HCT116 (cell line): ENCODE measurements around the gene XDH. TPM values are rescaled to one million over a fixed set of nuclear protein-coding genes. Genes with fewer than 3 reads are reported as not detected.

ENCODE experiments used
- ATAC-seq: fragments of 200-7000 bp; cut with Tn5 transposase; 2 replicates; pipeline ENCODE4 v1.9.1; 2020; ENCODE audit warnings: mild to moderate bottlenecking, moderate library complexity
- BruUV-seq: library from RNA; stranded (reverse); fragments of 400-500 nt; replicated peaks from 2 replicates; lab custom pipeline; 2021; lab: Mats Ljungman, UMichigan
- CTCF ChIA-PET: fragments of 300-600 bp; sonication (Branson Sonifier 250); formaldehyde crosslinking; loops from one replicate; lab custom pipeline; 2021; ENCODE audit warnings: antibody characterized with exemption; lab: Charles Lee
- POLR2A ChIA-PET: fragments of 300-600, 350-600 bp; sonication (Branson Sonifier 250); formaldehyde crosslinking; loops from one replicate; lab custom pipeline; 2021; ENCODE audit warnings: antibody characterized with exemption; lab: Charles Lee
- RAD21 ChIA-PET, 2 experiments: fragments of 300-600 bp; sonication (Branson Sonifier 250); formaldehyde crosslinking; loops; one replicate each; lab custom pipeline; 2023; ENCODE audit warnings: low total read pairs in 2 of 2; ENCODE audit not compliant: uncharacterized antibody in 2 of 2, unreplicated experiment in 2 of 2, low non-redundant PET in 1 of 2; lab: Charles Lee
- DNase-seq: peaks from one replicate; pipeline ENCODE4 v3.0.0-alpha.2; 2010; ENCODE audit warnings: low read depth, low spot score
- H2AFZ ChIP-seq: fragments of 200-600 bp; shearing (Covaris generic), sonication (generic); 2 replicates; pipeline ENCODE4 v1.6.1; 2017; ENCODE audit warnings: low read depth, mixed run types, mixed read lengths, antibody characterized with exemption, low read length; ENCODE audit not compliant: poor library complexity, severe bottlenecking
- H3K27ac ChIP-seq: 2 replicates; pipeline ENCODE4 v1.5.1; 2012; ENCODE audit warnings: low read depth, low read length
- H3K27me3 ChIP-seq: fragments of 200-600 bp; sonication (generic); 2 replicates; pipeline ENCODE4 v1.6.1; 2016; ENCODE audit warnings: mixed run types, low read length, mixed read lengths; ENCODE audit not compliant: insufficient read depth
- H3K36me3 ChIP-seq, 2 experiments: fragments of 200-500 bp in 1 of 2; fragments of 200-600 bp in 1 of 2; sonication (Bioruptor generic) in 1 of 2; sonication (generic) in 1 of 2; 2 replicates each; pipeline versions ENCODE4 v1.5.1 to v1.6.1; 2014 to 2016; ENCODE audit warnings: low read length in 2 of 2, inconsistent platforms in 1 of 2, mixed read lengths in 1 of 2, mixed run types in 1 of 2; ENCODE audit not compliant: insufficient read depth in 2 of 2, control insufficient read depth in 1 of 2
- H3K4me1 ChIP-seq, 2 experiments: fragments of 200-600 bp in 1 of 2; sonication (generic) in 1 of 2; 2 replicates each; pipeline versions ENCODE4 v1.5.1 to v1.6.1; 2012 to 2017; ENCODE audit warnings: low read length in 2 of 2, inconsistent platforms in 1 of 2, mild to moderate bottlenecking in 1 of 2, mixed read lengths in 1 of 2, mixed run types in 1 of 2, moderate library complexity in 1 of 2; ENCODE audit not compliant: insufficient read depth in 2 of 2, control insufficient read depth in 1 of 2
- H3K4me2 ChIP-seq: fragments of 200-600 bp; sonication (generic); 2 replicates; pipeline ENCODE4 v1.6.1; 2017; ENCODE audit warnings: mixed run types, low read length, mixed read lengths
- H3K4me3 ChIP-seq, 2 experiments: fragments of 200-600 bp in 1 of 2; sonication (generic) in 1 of 2; replicated peaks in 1 of 2; 2 replicates each; pipeline ENCODE4 v1.5.1; 2011 to 2016; ENCODE audit warnings: low read length in 2 of 2, control low read depth in 1 of 2, low read depth in 1 of 2, mild to moderate bottlenecking in 1 of 2, mixed read lengths in 1 of 2, mixed run types in 1 of 2
- H3K79me2 ChIP-seq: fragments of 200-600 bp; sonication (generic); 2 replicates; pipeline ENCODE4 v1.6.1; 2017; ENCODE audit warnings: mild to moderate bottlenecking, mixed run types, low read length, moderate library complexity, mixed read lengths; ENCODE audit not compliant: insufficient read depth
- H3K9ac ChIP-seq: fragments of 200-600 bp; sonication (generic); 2 replicates; pipeline ENCODE4 v1.6.1; 2016; ENCODE audit warnings: low read length, mixed read lengths
- H3K9me2 ChIP-seq: fragments of 200-600 bp; sonication (generic), shearing (Covaris generic); 2 replicates; pipeline ENCODE4 v1.6.1; 2017; ENCODE audit warnings: mixed run types, mild to moderate bottlenecking, moderate library complexity; ENCODE audit not compliant: insufficient read depth
- H3K9me3 ChIP-seq, 2 experiments: fragments of 200-500 bp in 1 of 2; fragments of 200-600 bp in 1 of 2; sonication (Bioruptor generic) in 1 of 2; sonication (generic) in 1 of 2; 2 replicates each; pipeline ENCODE4 v1.6.1; 2014 to 2017; ENCODE audit warnings: low read length in 2 of 2, mixed read lengths in 2 of 2, inconsistent platforms in 1 of 2, low read depth in 1 of 2, mild to moderate bottlenecking in 1 of 2, mixed run types in 1 of 2, moderate library complexity in 1 of 2; ENCODE audit not compliant: control insufficient read depth in 1 of 2, insufficient read depth in 1 of 2
- H4K20me1 ChIP-seq: fragments of 200-600 bp; sonication (generic), shearing (Covaris generic); 2 replicates; pipeline ENCODE4 v1.6.1; 2017; ENCODE audit warnings: mixed run types, mild to moderate bottlenecking, moderate library complexity; ENCODE audit not compliant: insufficient read depth
- EGR1 ChIP-seq: IDR thresholded peaks from 2 replicates; pipeline ENCODE4 v1.6.1; 2012; ENCODE audit warnings: low read depth
- ELF1 ChIP-seq: IDR thresholded peaks from 2 replicates; pipeline ENCODE4 v1.6.1; 2012; ENCODE audit warnings: low read depth, borderline replicate concordance
- EZH2phosphoT487 ChIP-seq: fragments of 200-600 bp; IDR thresholded peaks from 2 replicates; pipeline ENCODE4 v1.6.1; 2018; ENCODE audit warnings: antibody characterized with exemption, borderline replicate concordance
- JUND ChIP-seq: IDR thresholded peaks from 2 replicates; pipeline ENCODE4 v1.6.1; 2012
- POLR2A ChIP-seq: IDR thresholded peaks from 2 replicates; pipeline ENCODE4 v1.7.0; 2011; ENCODE audit warnings: borderline replicate concordance; ENCODE audit not compliant: insufficient read depth, insufficient read length; ENCODE audit errors: extremely low read depth
- POLR2AphosphoS5 ChIP-seq: IDR thresholded peaks from 2 replicates; pipeline ENCODE4 v1.6.1; 2011; ENCODE audit warnings: mild to moderate bottlenecking, low read depth, low read length, moderate library complexity
- SIN3A ChIP-seq: IDR thresholded peaks from 2 replicates; pipeline ENCODE4 v1.6.1; 2012; ENCODE audit warnings: low read depth
- SRF ChIP-seq: IDR thresholded peaks from 2 replicates; pipeline ENCODE4 v1.6.1; 2012; ENCODE audit warnings: low read depth
- TCF7L2 ChIP-seq: IDR thresholded peaks from 2 replicates; pipeline ENCODE4 v1.7.0; 2011; ENCODE audit warnings: borderline replicate concordance, inconsistent platforms; ENCODE audit not compliant: insufficient read depth, insufficient read length; ENCODE audit errors: extremely low read depth
- YY1 ChIP-seq: IDR thresholded peaks from 2 replicates; pipeline ENCODE4 v1.6.1; 2011; ENCODE audit warnings: low read length, low read depth, moderate library complexity, mild to moderate bottlenecking; ENCODE audit not compliant: insufficient replicate concordance; ENCODE audit errors: extremely low read depth
- ZFX ChIP-seq: fragments of 450-650 bp; IDR thresholded peaks from 2 replicates; pipeline ENCODE4 v1.6.1; 2017
- ZNF274 ChIP-seq: fragments of 200-500 bp; sonication (Bioruptor generic); IDR thresholded peaks from 2 replicates; pipeline ENCODE4 v1.6.1; 2014; ENCODE audit warnings: mild to moderate bottlenecking, low read depth, low read length, inconsistent platforms
- intact Hi-C: fragments of 100-400 bp; cut with micrococcal nuclease; formaldehyde crosslinking; loops from 2 replicates; pipeline ENCODE4 v1.10.0; 2022
- total RNA-seq: library from RNA; stranded (reverse); gene quantifications from one replicate; pipeline ENCODE4 v1.2.1, GENCODE V29; 2021; ENCODE audit not compliant: unreplicated experiment
- TF ChIP-seq, protein P1 (sequence below), 3 experiments: fragments of 200-600 bp in 1 of 3; sonication (generic) in 1 of 3; IDR thresholded peaks in 2 of 3; conservative IDR thresholded peaks in 1 of 3; 2 replicates each; pipeline ENCODE4 v1.5.1; 2012 to 2017; ENCODE audit warnings: low read depth in 2 of 3, low read length in 2 of 3, antibody characterized with exemption in 1 of 3, borderline replicate concordance in 1 of 3, control low read depth in 1 of 3, mild to moderate bottlenecking in 1 of 3, mixed read lengths in 1 of 3, mixed run types in 1 of 3, moderate library complexity in 1 of 3; ENCODE audit not compliant: insufficient read depth in 1 of 3
- TF ChIP-seq, protein P2 (sequence below): IDR thresholded peaks from 2 replicates; pipeline ENCODE4 v1.6.1; 2012
- TF ChIP-seq, protein P3 (sequence below): IDR thresholded peaks from 2 replicates; pipeline ENCODE4 v1.6.1; 2011; ENCODE audit warnings: mild to moderate bottlenecking, low read length, moderate library complexity; ENCODE audit not compliant: insufficient replicate concordance; ENCODE audit errors: extremely low read depth

XDH gene
- total RNA-seq, 1 experiment from 2014 or later = 0.15 TPM

GRCh38 chr2:31373127-31373526, 41.4 kb downstream of the XDH start:
- CTCF ChIA-PET = no interaction called here
- ATAC-seq (no peak), DNase-seq (no peak)
- Histone ChIP-seq H3K4me1 (no peaks in the 10 kb centered on the region), H3K36me3 (no peaks in the 10 kb centered on the region), H3K4me3 (no peak overlapping the region), H2AFZ (no peak overlapping the region), H3K79me2 (no peaks in the 10 kb centered on the region), H3K9me2 (no peaks in the 10 kb centered on the region), H3K27ac (no peak overlapping the region), H3K27me3 (no peaks in the 10 kb centered on the region), H4K20me1 (no peaks in the 10 kb centered on the region), H3K9ac (no peak overlapping the region), H3K9me3 (no peaks in the 10 kb centered on the region), H3K4me2 (no peak overlapping the region)
- POLR2A ChIA-PET = no interaction called here
- RAD21 ChIA-PET = no interaction called here
- TF ChIP-seq SIN3A (no peak), ZFX (no peak), ELF1 (no peak), EZH2phosphoT487 (no peak), EGR1 (no peak), TCF7L2 (no peak), JUND (no peak), SRF (no peak), POLR2AphosphoS5 (no peak), ZNF274 (no peak), POLR2A (no peak), YY1 (no peak)
- TF ChIP-seq, protein P1, sequence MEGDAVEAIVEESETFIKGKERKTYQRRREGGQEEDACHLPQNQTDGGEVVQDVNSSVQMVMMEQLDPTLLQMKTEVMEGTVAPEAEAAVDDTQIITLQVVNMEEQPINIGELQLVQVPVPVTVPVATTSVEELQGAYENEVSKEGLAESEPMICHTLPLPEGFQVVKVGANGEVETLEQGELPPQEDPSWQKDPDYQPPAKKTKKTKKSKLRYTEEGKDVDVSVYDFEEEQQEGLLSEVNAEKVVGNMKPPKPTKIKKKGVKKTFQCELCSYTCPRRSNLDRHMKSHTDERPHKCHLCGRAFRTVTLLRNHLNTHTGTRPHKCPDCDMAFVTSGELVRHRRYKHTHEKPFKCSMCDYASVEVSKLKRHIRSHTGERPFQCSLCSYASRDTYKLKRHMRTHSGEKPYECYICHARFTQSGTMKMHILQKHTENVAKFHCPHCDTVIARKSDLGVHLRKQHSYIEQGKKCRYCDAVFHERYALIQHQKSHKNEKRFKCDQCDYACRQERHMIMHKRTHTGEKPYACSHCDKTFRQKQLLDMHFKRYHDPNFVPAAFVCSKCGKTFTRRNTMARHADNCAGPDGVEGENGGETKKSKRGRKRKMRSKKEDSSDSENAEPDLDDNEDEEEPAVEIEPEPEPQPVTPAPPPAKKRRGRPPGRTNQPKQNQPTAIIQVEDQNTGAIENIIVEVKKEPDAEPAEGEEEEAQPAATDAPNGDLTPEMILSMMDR (IDR thresholded peaks at IDR 0.05 in 2 of 3, conservative IDR thresholded peaks at IDR 0.05 in 1 of 3; ENCODE audit: borderline replicate concordance in 1 of 3, insufficient read depth in 1 of 3, low read depth in 2 of 3, low read length in 2 of 3) = no peak
- TF ChIP-seq, protein P2, sequence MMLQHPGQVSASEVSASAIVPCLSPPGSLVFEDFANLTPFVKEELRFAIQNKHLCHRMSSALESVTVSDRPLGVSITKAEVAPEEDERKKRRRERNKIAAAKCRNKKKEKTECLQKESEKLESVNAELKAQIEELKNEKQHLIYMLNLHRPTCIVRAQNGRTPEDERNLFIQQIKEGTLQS = no peak
- TF ChIP-seq, protein P3, sequence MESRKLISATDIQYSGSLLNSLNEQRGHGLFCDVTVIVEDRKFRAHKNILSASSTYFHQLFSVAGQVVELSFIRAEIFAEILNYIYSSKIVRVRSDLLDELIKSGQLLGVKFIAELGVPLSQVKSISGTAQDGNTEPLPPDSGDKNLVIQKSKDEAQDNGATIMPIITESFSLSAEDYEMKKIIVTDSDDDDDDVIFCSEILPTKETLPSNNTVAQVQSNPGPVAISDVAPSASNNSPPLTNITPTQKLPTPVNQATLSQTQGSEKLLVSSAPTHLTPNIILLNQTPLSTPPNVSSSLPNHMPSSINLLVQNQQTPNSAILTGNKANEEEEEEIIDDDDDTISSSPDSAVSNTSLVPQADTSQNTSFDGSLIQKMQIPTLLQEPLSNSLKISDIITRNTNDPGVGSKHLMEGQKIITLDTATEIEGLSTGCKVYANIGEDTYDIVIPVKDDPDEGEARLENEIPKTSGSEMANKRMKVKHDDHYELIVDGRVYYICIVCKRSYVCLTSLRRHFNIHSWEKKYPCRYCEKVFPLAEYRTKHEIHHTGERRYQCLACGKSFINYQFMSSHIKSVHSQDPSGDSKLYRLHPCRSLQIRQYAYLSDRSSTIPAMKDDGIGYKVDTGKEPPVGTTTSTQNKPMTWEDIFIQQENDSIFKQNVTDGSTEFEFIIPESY = no peak
- intact Hi-C loops = no loop called here
- no TSS peak for BruUV-seq
